ENCODE results near the gene NCOA3.

GRCh38 chr20:47596003-47596571 is 94.4 kb downstream of the NCOA3 start:
- TF ChIP-seq FOXA1 (IDR thresholded peaks at IDR 0.05) (no peak), ELF4 (IDR thresholded peaks at IDR 0.05) (no peak), PKNOX1 (IDR thresholded peaks at IDR 0.05) (no peak), FOXK2 (IDR thresholded peaks at IDR 0.05) (no peak), SP1 (IDR thresholded peaks at IDR 0.05) (no peak), SUZ12 (IDR thresholded peaks at IDR 0.05) (no peak), ARNT (IDR thresholded peaks at IDR 0.05) (no peak), ZNF384 (IDR thresholded peaks at IDR 0.05) (no peak), FOXM1 (IDR thresholded peaks at IDR 0.05; ENCODE audit: borderline replicate concordance) (no peak), CTBP1 (IDR thresholded peaks at IDR 0.05; ENCODE audit: borderline replicate concordance) (no peak), LEF1 (IDR thresholded peaks at IDR 0.05; ENCODE audit: borderline replicate concordance) (no peak), TARDBP (IDR thresholded peaks at IDR 0.05) (no peak)
